SK-N-SH (cell line): Measurements from ENCODE around the gene SCD5. TPM values are rescaled to one million over a fixed set of nuclear protein-coding genes. Genes with fewer than 3 reads are reported as not detected.

Experiments used
- CTCF ChIA-PET: fragments of 300-600, 350-600 bp; formaldehyde crosslinking; extraction: SDS; loops from one replicate; lab custom pipeline; 2021; lab: Yijun Ruan, JAX
- POLR2A ChIA-PET: fragments of 350-600 bp; sonication (Branson Sonifier 250); formaldehyde crosslinking; extraction: SDS; loops from one replicate; lab custom pipeline; 2020; ENCODE audit warnings: antibody characterized with exemption, inconsistent platforms; lab: Yijun Ruan, JAX
- DNase-seq: peaks from one replicate; pipeline ENCODE4 v3.0.0; 2012
- H2AFZ ChIP-seq: fragments of 200-600 bp; sonication (generic); 2 replicates; pipeline ENCODE4 v1.8.1; 2016; ENCODE audit warnings: antibody characterized with exemption, mild to moderate bottlenecking, low read depth
- H3F3A ChIP-seq: fragments of 200-600 bp; sonication (generic); replicated peaks from 2 replicates; pipeline ENCODE3; 2016; ENCODE audit warnings: antibody characterized with exemption, mild to moderate bottlenecking; ENCODE audit not compliant: insufficient read depth
- H3K27ac ChIP-seq, 2 experiments: fragments of 200-500 bp in 1 of 2; fragments of 200-600 bp in 1 of 2; sonication (Bioruptor generic) in 1 of 2; sonication (generic), shearing (Covaris generic) in 1 of 2; 2 replicates each; pipeline versions ENCODE4 v1.5.1 to v1.6.1; 2014 to 2016; ENCODE audit warnings: low read depth in 2 of 2, inconsistent platforms in 1 of 2, low read length in 1 of 2, mild to moderate bottlenecking in 1 of 2, mixed read lengths in 1 of 2
- H3K27me3 ChIP-seq: fragments of 200-600 bp; sonication (generic), shearing (Covaris generic); 2 replicates; pipeline ENCODE4 v1.6.1; 2016; ENCODE audit warnings: mixed run types; ENCODE audit not compliant: insufficient read depth
- H3K36me3 ChIP-seq, 2 experiments: fragments of 200-500 bp in 1 of 2; fragments of 200-600 bp in 1 of 2; sonication (Bioruptor generic) in 1 of 2; sonication (generic) in 1 of 2; replicated peaks in 1 of 2; 2 replicates each; pipeline versions ENCODE3 to v1.5.1; 2014 to 2016; ENCODE audit warnings: low read length in 1 of 2, mild to moderate bottlenecking in 1 of 2; ENCODE audit not compliant: insufficient read depth in 2 of 2, control insufficient read depth in 1 of 2
- H3K4me1 ChIP-seq, 2 experiments: fragments of 200-500 bp in 1 of 2; fragments of 200-600 bp in 1 of 2; sonication (Bioruptor generic) in 1 of 2; sonication (generic), shearing (Covaris generic) in 1 of 2; 2 replicates each; pipeline versions ENCODE4 v1.5.1 to v1.6.1; 2014 to 2016; ENCODE audit warnings: low read depth in 1 of 2, low read length in 1 of 2, mixed run types in 1 of 2; ENCODE audit not compliant: insufficient read depth in 2 of 2, control insufficient read depth in 1 of 2
- H3K4me2 ChIP-seq: fragments of 200-600 bp; sonication (generic), shearing (Covaris generic); 2 replicates; pipeline ENCODE4 v1.6.1; 2017; ENCODE audit warnings: mixed run types
- H3K4me3 ChIP-seq, 2 experiments: fragments of 200-500 bp in 1 of 2; fragments of 200-600 bp in 1 of 2; sonication (Bioruptor generic) in 1 of 2; sonication (generic), shearing (Covaris generic) in 1 of 2; 2 replicates each; pipeline versions ENCODE4 v1.5.1 to v1.8.1; 2014 to 2016; ENCODE audit warnings: low read depth in 2 of 2, inconsistent platforms in 1 of 2, low read length in 1 of 2, mild to moderate bottlenecking in 1 of 2, mixed read lengths in 1 of 2, moderate library complexity in 1 of 2
- H3K79me2 ChIP-seq: fragments of 200-600 bp; sonication (generic); 2 replicates; pipeline ENCODE4 v1.8.1; 2017; ENCODE audit warnings: mild to moderate bottlenecking; ENCODE audit not compliant: insufficient read depth
- H3K9ac ChIP-seq: fragments of 200-600 bp; sonication (generic); 2 replicates; pipeline ENCODE4 v1.6.1; 2017; ENCODE audit warnings: mixed run types
- H3K9me2 ChIP-seq: fragments of 200-600 bp; sonication (generic); 2 replicates; pipeline ENCODE4 v1.6.1; 2017; ENCODE audit warnings: mixed run types
- H3K9me3 ChIP-seq: fragments of 200-600 bp; sonication (generic); 2 replicates; pipeline ENCODE4 v1.6.1; 2017; ENCODE audit warnings: mixed run types, mild to moderate bottlenecking, moderate library complexity
- H4K20me1 ChIP-seq: fragments of 200-600 bp; sonication (generic); 2 replicates; pipeline ENCODE4 v1.6.1; 2017; ENCODE audit warnings: mild to moderate bottlenecking, mixed run types; ENCODE audit not compliant: insufficient read depth
- ELF1 ChIP-seq: IDR thresholded peaks from 2 replicates; pipeline ENCODE4 v1.4.0; 2012
- EZH2phosphoT487 ChIP-seq: fragments of 200-600 bp; sonication (generic); IDR thresholded peaks from 2 replicates; pipeline ENCODE4 v1.6.1; 2017; ENCODE audit warnings: low read depth, mixed run types, mild to moderate bottlenecking, antibody characterized with exemption, moderate library complexity, borderline replicate concordance
- FOSL2 ChIP-seq: IDR thresholded peaks from 2 replicates; pipeline ENCODE4 v1.4.0; 2012; ENCODE audit warnings: low read depth, mild to moderate bottlenecking, moderate library complexity, borderline replicate concordance
- FOXJ3 ChIP-seq: sonication (generic); formaldehyde crosslinking; IDR thresholded peaks from 2 replicates; pipeline ENCODE4 v1.5.1; 2020; ENCODE audit warnings: mild to moderate bottlenecking, missing genetic modification reagents
- FOXM1 ChIP-seq: IDR thresholded peaks from 2 replicates; pipeline ENCODE4 v1.4.0; 2012; ENCODE audit warnings: low read depth, mild to moderate bottlenecking
- GABPA ChIP-seq: IDR thresholded peaks from 2 replicates; pipeline ENCODE4 v1.4.0; 2012; ENCODE audit warnings: low read depth, mild to moderate bottlenecking
- GATA2 ChIP-seq: sonication (generic); formaldehyde crosslinking; IDR thresholded peaks from 2 replicates; pipeline ENCODE4 v1.5.0; 2020; ENCODE audit warnings: mild to moderate bottlenecking, missing genetic modification reagents
- MEF2A ChIP-seq: IDR thresholded peaks from 2 replicates; pipeline ENCODE4 v1.4.0; 2012; ENCODE audit warnings: low read depth, borderline replicate concordance
- NFIC ChIP-seq: IDR thresholded peaks from 2 replicates; pipeline ENCODE4 v1.4.0; 2012; ENCODE audit warnings: borderline replicate concordance
- NRF1 ChIP-seq: IDR thresholded peaks from 2 replicates; pipeline ENCODE4 v1.6.1; 2012; ENCODE audit warnings: low read depth, mild to moderate bottlenecking, low read length
- RAD21 ChIP-seq: IDR thresholded peaks from 2 replicates; pipeline ENCODE4 v1.6.1; 2012; ENCODE audit warnings: mild to moderate bottlenecking, low read length
- RCOR1 ChIP-seq: fragments of 150-350 bp; IDR thresholded peaks from 2 replicates; pipeline ENCODE4 v1.6.1; 2017; ENCODE audit warnings: antibody characterized with exemption, low read length
- RFX5 ChIP-seq: IDR thresholded peaks from 2 replicates; pipeline ENCODE4 v1.6.1; 2012; ENCODE audit warnings: mild to moderate bottlenecking, improper control_type of control experiment, low read length
- SIN3A ChIP-seq: IDR thresholded peaks from 2 replicates; pipeline ENCODE4 v1.6.1; 2012; ENCODE audit warnings: low read depth, mild to moderate bottlenecking, low read length, moderate library complexity, borderline replicate concordance
- SMC3 ChIP-seq: IDR thresholded peaks from 2 replicates; pipeline ENCODE4 v1.6.1; 2012; ENCODE audit warnings: low read depth, low read length, improper control_type of control experiment
- WGBS: methylation state at CpG from one replicate; pipeline ENCODE4 v1.1.6; 2017; ENCODE audit warnings: low lambda C conversion rate; 5-methylcytosine and 5-hydroxymethylcytosine counted together
- polyA plus RNA-seq, 3 experiments: library from polyadenylated mRNA; depleted of rRNA; stranded (reverse); fragments of >200 nt; gene quantifications; 2 replicates each; pipeline ENCODE4 v1.2.3, GENCODE V29; 2012
- TF ChIP-seq, protein P1 (sequence below): IDR thresholded peaks from 2 replicates; pipeline ENCODE4 v1.4.0; 2012; ENCODE audit warnings: low read depth
- TF ChIP-seq, protein P2 (sequence below): fragments of 150-350 bp; IDR thresholded peaks from 2 replicates; pipeline ENCODE4 v1.6.1; 2016; ENCODE audit warnings: mild to moderate bottlenecking, low read depth, low read length
- TF ChIP-seq, protein P3 (sequence below): fragments of 200-600 bp; sonication (generic); IDR thresholded peaks from 2 replicates; pipeline ENCODE4 v1.6.1; 2017; ENCODE audit warnings: antibody characterized with exemption, mild to moderate bottlenecking, moderate library complexity
- TF ChIP-seq, protein P4 (sequence below): IDR thresholded peaks from 2 replicates; pipeline ENCODE4 v1.6.1; 2012; ENCODE audit warnings: mild to moderate bottlenecking, low read depth, low read length, moderate library complexity

SCD5 gene
- polyA plus RNA-seq, 1 of the 3 experiments (the other 2 are of a cell fraction) = 23.7 TPM

DNA sequence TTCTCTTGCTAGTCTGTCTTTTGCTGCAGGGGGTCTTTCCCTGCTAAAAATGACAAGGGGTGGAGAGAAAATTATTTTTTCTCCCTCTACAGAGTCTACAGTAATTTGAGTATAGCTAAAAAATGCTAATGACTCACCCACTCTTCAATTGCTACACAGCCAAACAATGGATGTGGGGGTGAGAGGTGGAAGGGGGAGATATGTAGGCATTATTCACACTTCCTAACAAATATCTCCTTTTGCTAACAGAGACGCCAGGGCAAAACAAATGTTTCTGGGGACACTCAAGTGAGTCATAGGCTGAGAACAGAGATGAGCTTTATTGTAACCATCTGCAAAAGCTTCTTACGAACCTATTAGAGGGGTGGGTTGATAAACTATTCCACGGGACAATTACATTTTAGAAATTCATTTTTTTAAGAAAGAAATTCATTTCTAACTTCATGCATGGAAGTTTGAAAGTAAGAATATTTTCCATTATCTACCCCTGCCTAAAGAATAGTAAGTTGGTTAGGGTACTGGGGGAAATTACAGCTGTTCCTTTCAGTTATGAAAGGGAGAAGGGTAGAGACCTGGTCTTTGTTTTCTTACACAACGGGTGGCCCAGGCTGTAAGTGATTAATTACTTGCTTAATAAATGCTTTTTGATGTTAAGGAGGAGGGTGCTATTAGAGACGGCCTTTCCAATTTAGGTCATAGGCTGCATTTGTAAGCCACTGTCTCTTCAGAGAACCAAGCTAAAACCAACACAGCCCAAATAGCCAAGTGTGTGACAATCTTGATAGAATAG is 12.8 kb downstream of the SCD5 start (continued):
- TF ChIP-seq FOSL2 (peak; percentile 91), GATA2 (CRISPR knock-in tag) (no peak)
- TF ChIP-seq, protein P1, sequence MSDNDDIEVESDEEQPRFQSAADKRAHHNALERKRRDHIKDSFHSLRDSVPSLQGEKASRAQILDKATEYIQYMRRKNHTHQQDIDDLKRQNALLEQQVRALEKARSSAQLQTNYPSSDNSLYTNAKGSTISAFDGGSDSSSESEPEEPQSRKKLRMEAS = peak; percentile 44; the same call in 1 of the 2 replicates

DNA sequence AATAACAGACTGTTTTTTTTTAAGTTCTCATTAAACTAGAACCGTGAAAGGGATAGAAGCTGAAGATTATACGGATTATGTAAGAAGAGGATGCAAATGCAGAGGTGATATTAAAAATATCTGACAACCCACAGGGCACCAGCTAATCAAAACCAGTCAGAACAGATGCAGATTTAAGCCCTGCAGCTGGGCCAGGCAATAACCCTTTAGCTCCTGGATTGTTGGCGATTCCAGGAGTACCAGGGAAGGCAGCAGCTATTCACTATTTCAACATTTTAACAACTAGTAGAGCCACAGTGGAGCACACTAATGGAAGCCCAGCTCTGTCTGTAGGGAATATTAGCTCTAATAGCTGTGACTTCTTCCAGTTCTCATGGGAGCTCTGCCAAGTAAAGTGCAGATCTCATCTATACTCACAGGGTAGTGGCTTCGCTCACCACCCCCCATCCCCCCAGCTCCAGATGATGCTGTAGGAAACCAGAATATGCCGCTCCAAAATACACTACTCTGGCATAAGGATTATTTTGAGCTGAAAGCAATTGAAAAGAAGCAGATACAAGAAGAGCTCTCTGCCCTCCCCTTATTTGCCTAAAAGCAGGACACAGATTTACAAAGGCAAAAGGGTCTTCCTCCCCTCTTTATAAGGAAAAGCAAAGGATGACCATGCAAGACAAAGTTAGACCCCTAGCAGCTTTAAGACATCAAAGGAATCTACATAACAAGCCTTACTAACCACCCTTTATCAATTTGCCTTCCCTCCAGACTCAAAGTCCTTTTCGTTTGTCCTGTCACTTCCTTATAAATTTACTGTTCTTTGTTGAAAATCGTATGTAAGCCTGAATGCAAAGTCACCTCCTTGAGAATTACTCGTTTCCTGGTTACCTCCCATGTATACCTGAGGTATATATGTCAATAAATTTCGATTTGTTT is 13.7 kb downstream of the SCD5 start:
- CTCF ChIA-PET = interaction anchor here (0.8 to 3.2 kb wide), 10 partner anchors 13 to 356 kb away, joined by 3 to 13 read pairs (median 3); partner anchors contain the start of gene SCD5
- POLR2A ChIA-PET = interaction anchor here (0.9 to 2.1 kb wide), 3 partner anchors 14 to 355 kb away, joined by 3 to 15 read pairs (median 6); partner anchors contain the start of genes HNRNPDL and SCD5
- peak overlapping the region; percentile 38 to 48 for H3K4me3 ChIP-seq
- TF ChIP-seq NFIC (peak; percentile 83), SIN3A (no peak; the same call in 1 of the 2 replicates), ELF1 (no peak), FOXM1 (0 out of 2 replicates have a peak, but pooled peaks have one; percentile 25), FOXJ3 (CRISPR knock-in tag) (no peak), SMC3 (no peak), MEF2A (no peak), NRF1 (no peak), GABPA (no peak), RAD21 (0 out of 2 replicates have a peak, but pooled peaks have one; percentile 1), EZH2phosphoT487 (no peak), RCOR1 (peak; percentile 65; the same call in 1 of the 2 replicates), RFX5 (no peak)
- TF ChIP-seq, protein P2, sequence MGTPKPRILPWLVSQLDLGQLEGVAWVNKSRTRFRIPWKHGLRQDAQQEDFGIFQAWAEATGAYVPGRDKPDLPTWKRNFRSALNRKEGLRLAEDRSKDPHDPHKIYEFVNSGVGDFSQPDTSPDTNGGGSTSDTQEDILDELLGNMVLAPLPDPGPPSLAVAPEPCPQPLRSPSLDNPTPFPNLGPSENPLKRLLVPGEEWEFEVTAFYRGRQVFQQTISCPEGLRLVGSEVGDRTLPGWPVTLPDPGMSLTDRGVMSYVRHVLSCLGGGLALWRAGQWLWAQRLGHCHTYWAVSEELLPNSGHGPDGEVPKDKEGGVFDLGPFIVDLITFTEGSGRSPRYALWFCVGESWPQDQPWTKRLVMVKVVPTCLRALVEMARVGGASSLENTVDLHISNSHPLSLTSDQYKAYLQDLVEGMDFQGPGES = no peak
- TF ChIP-seq, protein P3, sequence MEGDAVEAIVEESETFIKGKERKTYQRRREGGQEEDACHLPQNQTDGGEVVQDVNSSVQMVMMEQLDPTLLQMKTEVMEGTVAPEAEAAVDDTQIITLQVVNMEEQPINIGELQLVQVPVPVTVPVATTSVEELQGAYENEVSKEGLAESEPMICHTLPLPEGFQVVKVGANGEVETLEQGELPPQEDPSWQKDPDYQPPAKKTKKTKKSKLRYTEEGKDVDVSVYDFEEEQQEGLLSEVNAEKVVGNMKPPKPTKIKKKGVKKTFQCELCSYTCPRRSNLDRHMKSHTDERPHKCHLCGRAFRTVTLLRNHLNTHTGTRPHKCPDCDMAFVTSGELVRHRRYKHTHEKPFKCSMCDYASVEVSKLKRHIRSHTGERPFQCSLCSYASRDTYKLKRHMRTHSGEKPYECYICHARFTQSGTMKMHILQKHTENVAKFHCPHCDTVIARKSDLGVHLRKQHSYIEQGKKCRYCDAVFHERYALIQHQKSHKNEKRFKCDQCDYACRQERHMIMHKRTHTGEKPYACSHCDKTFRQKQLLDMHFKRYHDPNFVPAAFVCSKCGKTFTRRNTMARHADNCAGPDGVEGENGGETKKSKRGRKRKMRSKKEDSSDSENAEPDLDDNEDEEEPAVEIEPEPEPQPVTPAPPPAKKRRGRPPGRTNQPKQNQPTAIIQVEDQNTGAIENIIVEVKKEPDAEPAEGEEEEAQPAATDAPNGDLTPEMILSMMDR = no peak
- TF ChIP-seq, protein P4, sequence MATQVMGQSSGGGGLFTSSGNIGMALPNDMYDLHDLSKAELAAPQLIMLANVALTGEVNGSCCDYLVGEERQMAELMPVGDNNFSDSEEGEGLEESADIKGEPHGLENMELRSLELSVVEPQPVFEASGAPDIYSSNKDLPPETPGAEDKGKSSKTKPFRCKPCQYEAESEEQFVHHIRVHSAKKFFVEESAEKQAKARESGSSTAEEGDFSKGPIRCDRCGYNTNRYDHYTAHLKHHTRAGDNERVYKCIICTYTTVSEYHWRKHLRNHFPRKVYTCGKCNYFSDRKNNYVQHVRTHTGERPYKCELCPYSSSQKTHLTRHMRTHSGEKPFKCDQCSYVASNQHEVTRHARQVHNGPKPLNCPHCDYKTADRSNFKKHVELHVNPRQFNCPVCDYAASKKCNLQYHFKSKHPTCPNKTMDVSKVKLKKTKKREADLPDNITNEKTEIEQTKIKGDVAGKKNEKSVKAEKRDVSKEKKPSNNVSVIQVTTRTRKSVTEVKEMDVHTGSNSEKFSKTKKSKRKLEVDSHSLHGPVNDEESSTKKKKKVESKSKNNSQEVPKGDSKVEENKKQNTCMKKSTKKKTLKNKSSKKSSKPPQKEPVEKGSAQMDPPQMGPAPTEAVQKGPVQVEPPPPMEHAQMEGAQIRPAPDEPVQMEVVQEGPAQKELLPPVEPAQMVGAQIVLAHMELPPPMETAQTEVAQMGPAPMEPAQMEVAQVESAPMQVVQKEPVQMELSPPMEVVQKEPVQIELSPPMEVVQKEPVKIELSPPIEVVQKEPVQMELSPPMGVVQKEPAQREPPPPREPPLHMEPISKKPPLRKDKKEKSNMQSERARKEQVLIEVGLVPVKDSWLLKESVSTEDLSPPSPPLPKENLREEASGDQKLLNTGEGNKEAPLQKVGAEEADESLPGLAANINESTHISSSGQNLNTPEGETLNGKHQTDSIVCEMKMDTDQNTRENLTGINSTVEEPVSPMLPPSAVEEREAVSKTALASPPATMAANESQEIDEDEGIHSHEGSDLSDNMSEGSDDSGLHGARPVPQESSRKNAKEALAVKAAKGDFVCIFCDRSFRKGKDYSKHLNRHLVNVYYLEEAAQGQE = no peak
- TF ChIP-seq, protein P1 = 0 out of 2 replicates have a peak, but pooled peaks have one; percentile 21

More for the DNA sequence above, 13.7 kb downstream of the SCD5 start:
- Histone ChIP-seq H3K27ac (peak overlapping the region; percentile 85 to 97), H3K27me3 (no peaks in the 10 kb centered on the region), H3K4me1 (peaks cover 30 to 35% of the 10 kb centered on the region in 2 experiments), H3K9ac (peak overlapping the region; percentile 70), H3K79me2 (peaks cover 79% of the 10 kb centered on the region), H3K9me2 (no peaks in the 10 kb centered on the region), H2AFZ (peak overlapping the region; percentile 49), H3K4me2 (peak overlapping the region; percentile 64), H4K20me1 (no peaks in the 10 kb centered on the region), H3K36me3 (no peaks in the 10 kb centered on the region), H3F3A (peaks cover 28% of the 10 kb centered on the region), H3K9me3 (no peaks in the 10 kb centered on the region)
- DNase-seq = peak; percentile 72
- 2% methylated on average over 9 of the region's 9 CpGs for WGBS
